ENCODE data around the gene ARHGEF1.

The ARHGEF1 gene

GRCh38 chr19:41859618-41860418 is 23.2 kb upstream of the ARHGEF1 start, which contains the start of gene RPS19:
TSS of gene RPS19 (plus strand) at chr19:41860255. CDS start at chr19:41860775, 520 bp downstream.
- Mint-ChIP-seq H3K27ac (peak within 1 kb of the TSS; percentile 100), H3K9me3 (ENCODE audit: low read depth) (no peaks in the 10 kb centered on the region), H3K27me3 (no peaks in the 10 kb centered on the region), H3K4me1 (ENCODE audit: low read depth) (peaks cover 39% of the 10 kb centered on the region), H3K4me3 (peak within 1 kb of the TSS; percentile 95), H3K36me3 (peaks cover 23% of the 10 kb centered on the region)

- Mint-ChIP-seq H3K27me3 (no peaks in the 10 kb centered on the region), H3K36me3 (peaks cover 23% of the 10 kb centered on the region), H3K4me1 (ENCODE audit: low read depth) (peaks cover 42% of the 10 kb centered on the region), H3K27ac (peak overlapping the region; percentile 96), H3K9me3 (ENCODE audit: low read depth) (no peaks in the 10 kb centered on the region), H3K4me3 (peak overlapping the region; percentile 95)
These were observed 22.4 kb upstream of the ARHGEF1 start for GRCh38 chr19:41860419-41861115.

- Mint-ChIP-seq H3K4me1 (ENCODE audit: low read depth) (peaks cover 46% of the 10 kb centered on the region), H3K4me3 (peak overlapping the region; percentile 95), H3K36me3 (peaks cover 23% of the 10 kb centered on the region), H3K27me3 (no peaks in the 10 kb centered on the region), H3K9me3 (ENCODE audit: low read depth) (no peaks in the 10 kb centered on the region), H3K27ac (peak overlapping the region; percentile 96)
These were observed 21.7 kb upstream of the ARHGEF1 start for GRCh38 chr19:41861116-41861768.

- peaks cover 23% of the 10 kb centered on the region for H3K36me3 Mint-ChIP-seq
- no peaks in the 10 kb centered on the region for H3K27me3 Mint-ChIP-seq
- H3K9me3 Mint-ChIP-seq (ENCODE audit: low read depth): no peaks in the 10 kb centered on the region
- H3K4me1 Mint-ChIP-seq (ENCODE audit: low read depth): peaks cover 49% of the 10 kb centered on the region
- H3K4me3 Mint-ChIP-seq: peak overlapping the region; percentile 95
- peak overlapping the region; percentile 96 for H3K27ac Mint-ChIP-seq
These were observed 21.1 kb upstream of the ARHGEF1 start for GRCh38 chr19:41861846-41862245.

GRCh38 chr19:41862445-41862986 is 20.5 kb upstream of the ARHGEF1 start:
- H3K36me3 Mint-ChIP-seq: peaks cover 23% of the 10 kb centered on the region
- H3K27ac Mint-ChIP-seq: peak overlapping the region; percentile 96
- H3K9me3 Mint-ChIP-seq (ENCODE audit: low read depth): no peaks in the 10 kb centered on the region
- peaks cover 53% of the 10 kb centered on the region for H3K4me1 Mint-ChIP-seq (ENCODE audit: low read depth)
- peak overlapping the region; percentile 95 for H3K4me3 Mint-ChIP-seq
- H3K27me3 Mint-ChIP-seq: no peaks in the 10 kb centered on the region

- H3K4me3 Mint-ChIP-seq: peak overlapping the region; percentile 95
- no peaks in the 10 kb centered on the region for H3K27me3 Mint-ChIP-seq
- H3K4me1 Mint-ChIP-seq (ENCODE audit: low read depth): peaks cover 61% of the 10 kb centered on the region
- peaks cover 25% of the 10 kb centered on the region for H3K36me3 Mint-ChIP-seq
- no peaks in the 10 kb centered on the region for H3K9me3 Mint-ChIP-seq (ENCODE audit: low read depth)
- H3K27ac Mint-ChIP-seq: peak overlapping the region; percentile 96
These were observed 19.6 kb upstream of the ARHGEF1 start for GRCh38 chr19:41863209-41863931.

GRCh38 chr19:41864374-41864773 is 18.6 kb upstream of the ARHGEF1 start:
- peaks cover 25% of the 10 kb centered on the region for H3K36me3 Mint-ChIP-seq
- peak overlapping the region; percentile 91 for H3K27ac Mint-ChIP-seq
- no peaks in the 10 kb centered on the region for H3K27me3 Mint-ChIP-seq
- no peaks in the 10 kb centered on the region for H3K9me3 Mint-ChIP-seq (ENCODE audit: low read depth)
- H3K4me1 Mint-ChIP-seq (ENCODE audit: low read depth): peaks cover 64% of the 10 kb centered on the region
- peak overlapping the region; percentile 82 for H3K4me3 Mint-ChIP-seq

- Mint-ChIP-seq H3K36me3 (peaks cover 23% of the 10 kb centered on the region), H3K4me3 (peak overlapping the region; percentile 65), H3K27ac (peak overlapping the region; percentile 87), H3K27me3 (no peaks in the 10 kb centered on the region), H3K4me1 (ENCODE audit: low read depth) (peaks cover 79% of the 10 kb centered on the region), H3K9me3 (ENCODE audit: low read depth) (no peaks in the 10 kb centered on the region)
These were observed 16.7 kb upstream of the ARHGEF1 start for GRCh38 chr19:41866284-41866683.

- Mint-ChIP-seq H3K9me3 (ENCODE audit: low read depth) (no peaks in the 10 kb centered on the region), H3K4me1 (ENCODE audit: low read depth) (peaks cover 78% of the 10 kb centered on the region), H3K36me3 (peaks cover 14% of the 10 kb centered on the region), H3K4me3 (peak overlapping the region; percentile 73), H3K27me3 (no peaks in the 10 kb centered on the region), H3K27ac (peak overlapping the region; percentile 95)
These were observed 14.6 kb upstream of the ARHGEF1 start for GRCh38 chr19:41868120-41868988.

GRCh38 chr19:41868989-41869300 is 14.0 kb upstream of the ARHGEF1 start:
- H3K36me3 Mint-ChIP-seq: peaks cover 12% of the 10 kb centered on the region
- peak overlapping the region; percentile 95 for H3K27ac Mint-ChIP-seq
- H3K27me3 Mint-ChIP-seq: no peaks in the 10 kb centered on the region
- H3K4me3 Mint-ChIP-seq: peak overlapping the region; percentile 73
- no peaks in the 10 kb centered on the region for H3K9me3 Mint-ChIP-seq (ENCODE audit: low read depth)
- peaks cover 81% of the 10 kb centered on the region for H3K4me1 Mint-ChIP-seq (ENCODE audit: low read depth)

GRCh38 chr19:41869374-41869955 is 13.5 kb upstream of the ARHGEF1 start:
- peak overlapping the region; percentile 73 for H3K4me3 Mint-ChIP-seq
- no peaks in the 10 kb centered on the region for H3K27me3 Mint-ChIP-seq
- H3K9me3 Mint-ChIP-seq (ENCODE audit: low read depth): no peaks in the 10 kb centered on the region
- H3K4me1 Mint-ChIP-seq (ENCODE audit: low read depth): peaks cover 81% of the 10 kb centered on the region
- peaks cover 9% of the 10 kb centered on the region for H3K36me3 Mint-ChIP-seq
- H3K27ac Mint-ChIP-seq: peak overlapping the region; percentile 95

GRCh38 chr19:41870401-41870873 is 12.5 kb upstream of the ARHGEF1 start:
- Mint-ChIP-seq H3K27me3 (no peaks in the 10 kb centered on the region), H3K4me1 (ENCODE audit: low read depth) (peaks cover 82% of the 10 kb centered on the region), H3K9me3 (ENCODE audit: low read depth) (no peaks in the 10 kb centered on the region), H3K27ac (peak overlapping the region; percentile 95), H3K36me3 (peaks cover 9% of the 10 kb centered on the region), H3K4me3 (peak overlapping the region; percentile 73)
